Measurements from ENCODE around the gene NINL.
"Not testable (repeated sequence)": the region's sequence is repeated elsewhere in the genome, so short reads cannot be mapped to it uniquely, and the experiment has no call there.

The NINL gene

DNA sequence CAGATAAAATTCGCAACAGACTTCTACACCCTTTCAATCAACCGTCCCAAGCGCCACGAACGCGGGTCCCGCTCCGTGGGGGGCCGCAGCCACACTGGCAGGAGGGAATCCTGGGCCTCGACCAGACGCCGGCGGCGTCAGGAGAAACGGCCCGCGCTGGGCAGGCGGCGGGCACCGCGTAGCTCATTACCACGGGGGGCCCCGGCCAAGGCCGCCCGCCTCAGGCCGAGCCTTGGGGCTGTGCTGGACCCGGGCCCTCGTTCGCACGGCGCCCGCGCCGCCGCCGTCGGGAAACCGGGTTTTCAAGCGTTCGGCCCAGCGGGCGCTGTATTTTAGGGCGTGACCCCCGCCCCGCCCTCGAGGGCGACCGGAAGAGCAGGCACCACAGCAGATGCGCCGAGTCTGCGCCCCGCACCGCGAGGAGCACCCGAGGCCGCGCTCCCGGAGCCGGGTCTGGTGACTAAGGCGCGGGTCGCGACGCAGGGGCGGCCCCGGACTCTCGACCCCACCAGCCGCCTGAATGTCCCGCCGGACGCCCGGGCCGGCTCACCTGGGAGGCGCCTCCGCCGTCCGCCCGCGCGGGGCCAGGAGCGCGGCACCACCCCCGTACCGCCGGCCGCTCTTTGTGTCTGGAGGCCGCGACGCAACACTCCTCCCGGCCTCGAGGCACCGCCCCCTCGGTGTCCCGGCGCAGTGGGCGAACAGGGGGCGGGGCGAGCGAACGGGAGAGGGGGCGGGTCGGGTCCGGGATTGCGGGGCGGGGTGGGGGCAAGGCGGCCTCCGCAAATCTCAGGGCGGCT lies at the start of gene NINL:
NINL (minus strand) TSS at position 627 of the 800 bp plus-strand sequence. CDS start 58,944 bp downstream, outside the sequence.
- no peaks in the 10 kb centered on the region; the same call in 1 of the 2 replicates for H3K36me3 ChIP-seq (replicated peaks)
- in situ Hi-C loops (cut with MboI; ENCODE audit: low sequenced_read_pairs): no loop called here
- H3K4me1 ChIP-seq: peaks cover 12% of the 10 kb centered on the region
- H3K27me3 ChIP-seq (ENCODE audit: low read depth): no peaks in the 10 kb centered on the region
- DNase-seq (ENCODE audit: low spot score in 2 of 2): peak; percentile 65 to 89
- peak within 1 kb of the TSS; percentile 41 for H3K4me3 ChIP-seq
- H3K9me3 ChIP-seq: no peaks in the 10 kb centered on the region

DNA sequence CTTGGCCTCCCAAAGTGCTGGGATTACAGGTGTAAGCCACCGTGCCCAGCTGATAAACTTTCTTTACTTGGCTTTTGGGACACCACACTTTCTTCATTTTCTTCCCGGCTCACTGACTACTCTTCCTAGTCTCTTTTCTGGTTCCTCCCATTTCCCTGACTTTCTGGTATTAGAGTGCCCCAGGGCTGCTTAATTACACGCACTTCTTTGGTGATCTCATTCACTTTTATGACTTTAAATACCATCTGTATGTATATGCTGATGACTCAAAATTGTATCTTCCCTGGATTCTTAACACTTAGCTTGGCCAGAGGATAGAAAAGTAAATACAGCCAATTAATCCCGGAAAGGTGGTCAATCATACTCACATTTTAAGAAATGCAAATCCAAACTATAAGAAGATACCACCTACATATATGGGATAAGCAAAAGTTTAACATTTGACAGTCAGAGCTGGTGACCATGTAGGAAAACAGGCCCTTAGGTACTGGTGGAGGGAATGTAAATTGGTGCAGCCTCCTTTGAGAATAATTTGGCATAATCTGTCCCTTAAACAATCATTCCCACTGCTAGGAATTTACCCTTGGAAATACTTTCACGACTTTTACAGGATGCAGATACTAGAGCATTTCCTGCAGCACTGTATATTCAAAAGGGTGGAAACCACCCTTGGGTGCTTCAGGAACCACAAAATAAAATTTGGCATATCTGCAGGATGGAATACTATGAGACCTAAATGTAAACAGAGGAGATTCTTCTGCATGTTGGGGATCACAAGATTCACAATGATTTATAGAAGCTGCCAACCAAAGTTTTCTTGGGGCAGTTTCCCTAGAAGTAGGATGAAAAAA lies 47.8 kb upstream of the NINL start:
- no peak overlapping the region for H3K4me3 ChIP-seq
- peak; percentile 24 to 27 for DNase-seq (ENCODE audit: low spot score in 2 of 2)
- H3K27me3 ChIP-seq (ENCODE audit: low read depth): no peaks in the 10 kb centered on the region
- H3K9me3 ChIP-seq: no peaks in the 10 kb centered on the region
- no peaks in the 10 kb centered on the region for H3K36me3 ChIP-seq (replicated peaks)
- in situ Hi-C loops (cut with MboI; ENCODE audit: low sequenced_read_pairs): no loop called here
- peaks cover 11% of the 10 kb centered on the region for H3K4me1 ChIP-seq

DNA sequence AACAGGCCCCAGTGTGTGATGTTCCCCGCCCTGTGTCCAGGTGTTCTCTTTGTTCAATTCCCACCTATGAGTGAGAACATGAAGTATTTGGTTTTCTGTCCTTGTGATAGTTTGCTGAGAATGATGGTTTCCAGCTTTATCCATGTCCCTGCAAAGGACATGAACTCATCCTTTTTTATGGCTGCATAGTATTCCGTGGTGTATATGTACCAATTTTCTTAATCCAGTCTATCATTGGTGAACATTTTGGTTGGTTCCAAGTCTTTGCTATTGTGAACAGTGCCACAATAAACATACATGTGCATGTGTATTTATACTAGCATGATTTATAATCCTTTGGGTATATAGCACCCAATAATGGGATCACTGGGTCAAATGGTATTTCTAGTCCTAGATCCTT lies 45.3 kb upstream of the NINL start:
- DNase-seq (ENCODE audit: low spot score in 2 of 2); H3K4me3 ChIP-seq; H3K9me3 ChIP-seq; in situ Hi-C loops (cut with MboI; ENCODE audit: low sequenced_read_pairs); H3K27me3 ChIP-seq (ENCODE audit: low read depth); H3K36me3 ChIP-seq (replicated peaks): not testable (repeated sequence)
- H3K4me1 ChIP-seq: peaks cover 11% of the 10 kb centered on the region

DNA sequence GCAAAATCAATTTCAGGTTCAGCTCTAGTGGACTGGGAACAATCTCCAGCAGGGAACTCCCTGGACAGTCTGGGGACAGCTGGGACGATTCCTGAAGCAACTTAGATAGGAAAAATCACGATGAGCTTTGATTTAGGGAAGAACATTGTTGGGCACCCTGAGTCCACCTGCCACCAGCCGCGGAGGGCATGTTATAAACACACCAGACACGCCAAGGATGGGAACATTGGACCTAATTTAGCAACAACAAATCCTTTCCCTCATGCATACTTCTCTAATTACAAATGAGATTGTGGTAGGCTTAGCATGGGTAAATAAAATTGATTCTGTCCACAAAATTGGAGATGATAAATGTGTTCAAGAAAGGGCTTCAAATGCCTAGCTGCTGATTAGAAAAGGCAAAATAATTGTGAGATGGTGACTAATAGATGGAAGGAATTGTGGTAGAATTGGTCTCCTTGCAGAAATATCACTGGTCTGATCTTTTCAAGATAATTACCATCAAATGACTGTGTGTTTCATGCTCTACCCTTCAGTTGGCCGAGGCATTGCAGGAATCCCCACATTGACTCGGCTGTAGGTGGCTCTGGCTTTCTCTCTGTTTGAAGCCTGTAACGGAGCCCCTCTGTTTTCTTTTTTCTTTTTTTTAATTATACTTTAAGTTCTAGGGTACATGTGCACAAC lies 44.6 kb upstream of the NINL start:
- Histone ChIP-seq H3K4me3 (no peak overlapping the region), H3K36me3 (replicated peaks) (no peaks in the 10 kb centered on the region), H3K27me3 (ENCODE audit: low read depth) (no peaks in the 10 kb centered on the region), H3K9me3 (no peaks in the 10 kb centered on the region), H3K4me1 (peaks cover 11% of the 10 kb centered on the region)
- in situ Hi-C loops (cut with MboI; ENCODE audit: low sequenced_read_pairs): no loop called here
- no peak for DNase-seq (ENCODE audit: low spot score in 2 of 2)

DNA sequence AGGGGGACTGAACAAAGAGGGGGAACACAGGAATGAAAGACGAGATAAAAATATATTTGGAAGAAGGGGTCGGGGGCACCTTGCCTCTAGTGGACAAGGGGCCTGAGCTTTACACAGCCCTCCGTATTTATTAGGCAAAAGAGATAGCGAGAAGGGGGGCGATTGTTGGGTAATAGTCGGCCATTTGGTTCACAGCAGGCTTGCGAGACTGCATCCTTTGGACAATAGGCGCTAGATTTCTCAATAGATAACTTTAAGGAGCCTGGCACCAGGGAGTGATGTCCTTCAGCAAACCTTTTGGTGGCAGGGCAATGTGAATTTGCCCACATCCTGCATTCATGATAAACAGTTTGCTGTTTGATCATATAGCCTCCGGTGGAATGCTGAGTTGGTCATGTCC lies 41.4 kb upstream of the NINL start:
- Histone ChIP-seq H3K27me3 (ENCODE audit: low read depth) (no peaks in the 10 kb centered on the region), H3K4me3 (no peak overlapping the region), H3K4me1 (peaks cover 19% of the 10 kb centered on the region), H3K9me3 (no peaks in the 10 kb centered on the region), H3K36me3 (replicated peaks) (no peaks in the 10 kb centered on the region)
- no peak for DNase-seq (ENCODE audit: low spot score in 2 of 2)
- in situ Hi-C loops (cut with MboI; ENCODE audit: low sequenced_read_pairs): no loop called here

DNA sequence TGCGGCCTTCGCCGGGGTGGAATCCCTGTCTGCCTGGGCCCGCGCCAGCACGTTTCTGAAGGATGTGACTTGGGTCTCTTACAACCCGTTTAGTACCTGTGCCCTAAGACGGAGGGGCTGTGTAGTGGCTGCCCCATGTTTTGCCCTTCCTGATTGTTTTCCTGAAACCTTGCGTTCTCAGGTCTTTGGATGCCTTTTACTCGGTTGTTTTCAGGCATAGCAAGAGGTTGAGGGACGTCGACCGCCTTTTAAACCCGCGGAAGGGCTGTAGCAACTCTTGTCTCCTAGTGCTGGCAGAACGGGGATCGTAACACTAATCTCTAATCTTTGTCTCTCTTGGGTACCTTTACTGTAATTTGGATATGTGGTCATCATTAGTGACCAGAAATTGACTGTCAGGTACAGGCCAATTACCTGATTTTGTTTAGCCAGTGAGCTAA lies 39.2 kb upstream of the NINL start:
- H3K4me3 ChIP-seq: peak overlapping the region; percentile 57
- no peaks in the 10 kb centered on the region for H3K27me3 ChIP-seq (ENCODE audit: low read depth)
- in situ Hi-C loops (cut with MboI; ENCODE audit: low sequenced_read_pairs): loop anchor here (5.0 kb wide), 1 partner anchor 73 kb away; the partner anchor contains the start of gene ZNF337
- H3K4me1 ChIP-seq: peaks cover 20% of the 10 kb centered on the region
- no peaks in the 10 kb centered on the region for H3K36me3 ChIP-seq (replicated peaks)
- no peak for DNase-seq (ENCODE audit: low spot score in 2 of 2)
- H3K9me3 ChIP-seq: no peaks in the 10 kb centered on the region

DNA sequence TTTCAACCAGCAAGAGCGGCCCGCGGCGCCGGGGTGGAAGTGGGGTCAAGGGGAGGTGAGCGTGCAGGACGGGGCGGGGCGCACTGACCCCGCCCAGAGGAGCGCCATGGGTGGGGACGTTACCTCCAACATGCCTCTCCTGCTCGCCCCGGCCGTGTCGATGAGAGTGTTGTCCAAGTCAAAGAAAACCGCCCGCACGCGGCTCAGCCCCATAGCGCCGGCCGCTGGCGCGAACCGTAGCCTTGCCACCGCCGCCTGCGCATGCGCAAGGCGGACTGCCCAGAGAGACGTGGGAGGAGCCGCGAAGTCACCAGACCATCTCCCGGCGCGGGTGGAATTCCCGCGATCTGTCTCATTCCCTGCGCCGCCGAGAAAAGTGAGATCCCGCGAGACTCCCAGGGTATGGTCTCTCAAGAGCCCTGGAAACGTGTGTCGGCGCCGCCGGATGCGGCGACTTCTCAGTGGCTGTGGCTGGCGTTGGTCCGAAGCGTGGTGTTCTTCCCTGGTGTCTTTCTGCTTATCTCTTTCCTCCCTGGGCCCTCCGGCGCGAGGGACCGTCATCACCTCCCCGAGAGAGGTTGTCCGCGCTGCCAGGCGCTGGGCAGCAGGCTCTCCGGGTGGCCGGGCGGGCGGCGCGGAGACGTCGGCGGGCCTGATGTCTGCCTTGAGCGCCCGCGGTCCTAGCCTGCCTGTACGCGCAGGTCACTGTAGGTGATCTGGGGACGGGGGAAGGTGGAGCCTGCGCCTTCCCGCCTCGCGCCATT lies 38.6 kb upstream of the NINL start, which contains the start of gene NANP:
NANP (minus strand) TSS at position 279 of the 764 bp plus-strand sequence; CDS start at position 213, 66 bp downstream.
- Histone ChIP-seq H3K9me3 (no peaks in the 10 kb centered on the region), H3K4me1 (peaks cover 20% of the 10 kb centered on the region), H3K27me3 (ENCODE audit: low read depth) (no peaks in the 10 kb centered on the region), H3K4me3 (peak within 1 kb of the TSS; percentile 57), H3K36me3 (replicated peaks) (no peaks in the 10 kb centered on the region)
- in situ Hi-C loops (cut with MboI; ENCODE audit: low sequenced_read_pairs): loop anchor here (5.0 kb wide), 1 partner anchor 73 kb away; the partner anchor contains the start of gene ZNF337
- DNase-seq (ENCODE audit: low spot score in 2 of 2): peak; percentile 92 to 98

DNA sequence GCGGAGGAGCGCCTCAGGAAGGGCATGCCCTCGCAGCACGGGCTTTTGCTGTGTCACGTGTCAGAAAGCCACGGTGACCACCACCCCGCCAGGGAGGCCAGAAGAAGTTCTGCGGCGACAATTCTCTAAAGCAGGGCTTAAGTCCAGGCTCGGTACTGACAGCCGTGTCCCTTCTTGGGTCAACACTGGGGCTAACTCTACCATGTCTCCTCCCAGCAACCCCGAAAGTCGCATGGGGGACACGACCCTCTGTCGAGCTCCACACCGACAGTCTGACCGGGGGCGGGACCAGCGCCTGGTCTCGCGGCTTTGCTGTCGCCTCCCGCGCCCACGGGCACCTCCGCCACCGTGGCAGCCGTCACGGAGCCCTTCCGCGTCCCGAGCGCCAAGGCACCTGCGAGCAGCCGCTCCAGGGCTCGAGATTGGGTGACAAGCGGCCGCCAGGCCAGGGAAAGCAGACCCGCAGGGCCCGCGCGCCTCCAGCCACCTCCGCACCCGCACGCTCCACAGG lies 37.9 kb upstream of the NINL start:
- in situ Hi-C loops (cut with MboI; ENCODE audit: low sequenced_read_pairs): loop anchor here (5.0 kb wide), 1 partner anchor 74 kb away; the partner anchor contains the start of gene ZNF337
- peak in 1 of 2 experiments; percentile 59 for DNase-seq (ENCODE audit: low spot score in 2 of 2)

DNA sequence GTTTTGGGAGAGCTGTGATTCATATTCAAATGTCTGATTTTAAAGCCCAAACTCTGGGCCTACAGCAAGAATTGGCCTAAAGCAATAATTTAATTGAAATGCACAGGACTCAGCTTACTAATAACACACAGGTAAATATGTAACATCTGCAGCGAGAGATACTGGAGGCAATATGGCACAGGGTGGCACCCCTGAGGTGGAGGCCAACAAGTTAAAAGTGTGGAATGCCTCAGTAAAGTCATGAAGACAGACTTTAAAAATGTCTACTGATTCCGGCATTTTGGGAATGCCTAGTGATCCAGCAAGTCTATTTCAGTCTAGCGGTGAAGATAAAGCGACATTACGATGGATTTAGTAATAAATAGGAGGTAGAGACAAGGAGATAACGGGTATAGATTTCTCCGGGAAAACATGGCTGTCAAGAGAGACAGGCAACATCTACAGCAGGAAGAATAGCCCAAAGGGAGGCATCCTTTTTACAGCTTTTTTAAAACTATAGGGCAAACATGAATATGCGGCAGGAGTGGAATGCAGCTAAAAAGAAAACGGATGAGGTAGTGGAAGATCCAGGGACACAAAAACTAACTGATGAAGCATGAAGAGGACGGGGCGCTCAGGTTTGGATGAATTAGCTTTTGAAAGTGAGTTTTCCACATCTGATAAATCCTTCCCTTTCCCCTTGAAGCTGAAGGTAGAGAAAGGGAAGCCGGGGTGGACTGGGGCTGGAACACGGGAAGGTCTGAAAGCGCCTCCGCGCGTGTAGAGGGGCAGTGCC lies 37.3 kb upstream of the NINL start:
- H3K9me3 ChIP-seq: no peaks in the 10 kb centered on the region
- in situ Hi-C loops (cut with MboI; ENCODE audit: low sequenced_read_pairs): loop anchor here (5.0 kb wide), 1 partner anchor 75 kb away; the partner anchor contains the start of gene ZNF337
- no peak for DNase-seq (ENCODE audit: low spot score in 2 of 2)

More for the DNA sequence above, 37.9 kb upstream of the NINL start:
- H3K4me1 ChIP-seq: peaks cover 20% of the 10 kb centered on the region
- H3K9me3 ChIP-seq: no peaks in the 10 kb centered on the region
- H3K4me3 ChIP-seq: peak overlapping the region; percentile 57
- no peaks in the 10 kb centered on the region for H3K27me3 ChIP-seq (ENCODE audit: low read depth)
- no peaks in the 10 kb centered on the region for H3K36me3 ChIP-seq (replicated peaks)

DNA sequence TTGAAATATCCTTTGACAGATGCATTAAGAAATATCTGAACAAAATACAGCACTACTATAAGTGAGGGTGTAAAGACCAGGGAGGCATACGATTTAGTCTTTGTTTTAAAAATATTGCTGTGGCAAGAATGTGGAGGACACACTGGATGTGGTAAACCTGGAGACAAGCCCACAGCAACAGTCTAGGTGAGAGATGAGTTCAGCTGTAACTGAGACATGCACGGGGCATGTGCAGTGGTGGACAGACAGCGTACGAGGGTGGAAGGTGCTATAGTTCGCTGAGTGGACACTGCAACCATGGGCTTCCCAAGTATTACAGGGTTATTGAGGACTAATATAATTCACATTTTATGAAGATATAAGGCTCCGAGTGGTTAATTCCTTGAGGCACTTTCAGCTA lies 36.7 kb upstream of the NINL start:
- H3K4me3 ChIP-seq: peak overlapping the region; percentile 57
- no peaks in the 10 kb centered on the region for H3K27me3 ChIP-seq (ENCODE audit: low read depth)
- in situ Hi-C loops (cut with MboI; ENCODE audit: low sequenced_read_pairs): loop anchor here (5.0 kb wide), 1 partner anchor 75 kb away; the partner anchor contains the start of gene ZNF337
- no peaks in the 10 kb centered on the region for H3K36me3 ChIP-seq (replicated peaks)
- H3K4me1 ChIP-seq: peaks cover 20% of the 10 kb centered on the region
- no peak for DNase-seq (ENCODE audit: low spot score in 2 of 2)
- H3K9me3 ChIP-seq: no peaks in the 10 kb centered on the region

More for the DNA sequence above, 37.3 kb upstream of the NINL start:
- Histone ChIP-seq H3K4me1 (peaks cover 20% of the 10 kb centered on the region), H3K4me3 (peak overlapping the region; percentile 57), H3K36me3 (replicated peaks) (no peaks in the 10 kb centered on the region), H3K27me3 (ENCODE audit: low read depth) (no peaks in the 10 kb centered on the region)

DNA sequence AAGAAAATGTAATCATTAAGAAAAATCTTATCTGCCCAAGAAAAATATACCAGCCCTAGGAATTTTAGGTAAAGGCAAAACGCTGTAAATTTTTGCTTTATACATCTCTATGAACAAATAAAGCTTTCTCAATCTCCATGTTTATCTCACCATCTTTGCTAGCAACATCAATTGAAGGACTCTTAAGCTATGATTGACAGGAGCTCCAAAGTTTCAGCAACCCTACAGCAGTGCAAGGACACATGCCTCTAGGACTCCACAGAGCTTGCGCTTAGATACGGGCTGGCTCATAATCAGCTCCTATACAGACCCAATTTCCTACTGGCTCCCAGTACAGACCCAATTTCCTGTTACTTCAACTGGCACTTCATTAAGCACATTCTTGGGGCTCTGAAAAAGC lies 34.2 kb upstream of the NINL start:
- H3K36me3 ChIP-seq (replicated peaks): peaks cover 16% of the 10 kb centered on the region; the same call in 1 of the 2 replicates
- peaks cover 16% of the 10 kb centered on the region for H3K4me1 ChIP-seq

DNA sequence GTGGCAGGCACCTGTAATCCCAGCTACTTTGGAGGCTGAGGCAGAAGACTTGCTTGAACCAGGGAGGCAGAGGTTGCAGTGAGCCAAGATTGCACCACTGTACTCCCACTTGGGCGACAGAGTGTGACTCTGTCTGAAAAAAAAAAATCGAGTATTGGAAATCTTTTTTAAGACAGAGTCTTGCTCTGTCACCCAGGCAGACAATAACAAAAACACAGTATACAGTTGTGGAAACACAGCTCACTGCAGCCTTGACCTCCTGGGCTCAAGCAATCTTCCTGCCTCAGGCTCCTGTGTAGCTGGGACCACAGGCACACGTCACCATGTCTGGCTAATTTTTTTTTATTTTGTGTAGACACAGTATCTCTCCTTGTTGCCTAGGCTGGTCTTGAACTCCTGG lies 23.4 kb upstream of the NINL start:
- in situ Hi-C loops (cut with MboI; ENCODE audit: low sequenced_read_pairs): no loop called here
- Histone ChIP-seq H3K4me3 (no peak overlapping the region), H3K36me3 (replicated peaks) (no peaks in the 10 kb centered on the region), H3K27me3 (ENCODE audit: low read depth) (no peaks in the 10 kb centered on the region), H3K9me3 (no peaks in the 10 kb centered on the region), H3K4me1 (no peaks in the 10 kb centered on the region)
- DNase-seq (ENCODE audit: low spot score in 2 of 2): no peak

More for the DNA sequence above, 34.2 kb upstream of the NINL start:
- in situ Hi-C loops (cut with MboI; ENCODE audit: low sequenced_read_pairs): no loop called here
- Histone ChIP-seq H3K27me3 (ENCODE audit: low read depth) (no peaks in the 10 kb centered on the region), H3K9me3 (no peaks in the 10 kb centered on the region), H3K4me3 (no peak overlapping the region)
- no peak for DNase-seq (ENCODE audit: low spot score in 2 of 2)

All from HAP-1 (cell line).